WTC11 (cell line): ENCODE data around the gene BRSK2.

Experiments used
- ATF3 ChIP-seq: sonication (generic); formaldehyde crosslinking; conservative IDR thresholded peaks from 2 replicates; pipeline ENCODE4 v1.8.1; 2022; ENCODE audit warnings: mild to moderate bottlenecking, missing genetic modification reagents
- CREB1 ChIP-seq: sonication (generic); formaldehyde crosslinking; IDR thresholded peaks from 2 replicates; pipeline ENCODE4 v1.8.0; 2023; ENCODE audit warnings: mild to moderate bottlenecking, missing genetic modification reagents
- CTCF ChIP-seq: fragments of 200-600 bp; IDR thresholded peaks from 2 replicates; pipeline ENCODE4 v1.8.0; 2022; ENCODE audit warnings: antibody characterized with exemption
- E2F1 ChIP-seq: sonication (generic); formaldehyde crosslinking; IDR thresholded peaks from 2 replicates; pipeline ENCODE4 v1.8.0; 2022; ENCODE audit warnings: mild to moderate bottlenecking, missing genetic modification reagents
- FOXJ3 ChIP-seq: sonication (generic); formaldehyde crosslinking; IDR thresholded peaks from 2 replicates; pipeline ENCODE4 v1.9.0; 2021; ENCODE audit warnings: missing genetic modification reagents, mild to moderate bottlenecking, borderline replicate concordance
- GABPB1 ChIP-seq: sonication (generic); formaldehyde crosslinking; IDR thresholded peaks from 2 replicates; pipeline ENCODE4 v1.8.1; 2023; ENCODE audit warnings: mild to moderate bottlenecking, missing genetic modification reagents
- MAX ChIP-seq: sonication (generic); formaldehyde crosslinking; IDR thresholded peaks from 2 replicates; pipeline ENCODE4 v1.8.0; 2022; ENCODE audit warnings: mild to moderate bottlenecking, missing genetic modification reagents
- SP1 ChIP-seq: sonication (generic); formaldehyde crosslinking; conservative IDR thresholded peaks from 2 replicates; pipeline ENCODE4 v1.8.1; 2022; ENCODE audit warnings: missing genetic modification reagents
- STAT6 ChIP-seq: sonication (generic); formaldehyde crosslinking; conservative IDR thresholded peaks from 2 replicates; pipeline ENCODE4 v1.8.1; 2023; ENCODE audit warnings: mild to moderate bottlenecking, low read depth, missing genetic modification reagents, moderate library complexity
- TCF7 ChIP-seq: sonication (generic); formaldehyde crosslinking; IDR thresholded peaks from 2 replicates; pipeline ENCODE4 v1.8.0; 2022; ENCODE audit warnings: mild to moderate bottlenecking, low read depth, missing genetic modification reagents, moderate library complexity
- ZBTB43 ChIP-seq: sonication (generic); formaldehyde crosslinking; IDR thresholded peaks from 2 replicates; pipeline ENCODE4 v1.8.1; 2023; ENCODE audit warnings: mild to moderate bottlenecking, missing genetic modification reagents

- no peak for TF ChIP-seq CTCF
- TF ChIP-seq STAT6 (CRISPR knock-in tag): no peak
- TF ChIP-seq SP1 (CRISPR knock-in tag): no peak
- TF ChIP-seq MAX (CRISPR knock-in tag): no peak
- TF ChIP-seq FOXJ3 (CRISPR knock-in tag): no peak
- TF ChIP-seq ATF3: no peak
- TF ChIP-seq ZBTB43 (CRISPR knock-in tag): no peak
- no peak for TF ChIP-seq E2F1 (CRISPR knock-in tag)
- no peak for TF ChIP-seq GABPB1
- no peak for TF ChIP-seq TCF7 (CRISPR knock-in tag)
- no peak for TF ChIP-seq CREB1 (CRISPR knock-in tag)
These were observed 114.0 kb downstream of the BRSK2 start for GRCh38 chr11:1503708-1504104.
